ENCODE results near the gene ELF3. TPM values are rescaled to one million over a fixed set of nuclear protein-coding genes. Genes with fewer than 3 reads are reported as not detected.
"Not testable (repeated sequence)": the region's sequence is repeated elsewhere in the genome, so short reads cannot be mapped to it uniquely, and the experiment has no call there.

The ELF3 gene
- 1 to 10 TPM; 1.6 to 2.0 TPM for total RNA-seq
- 0.35 to 0.98 reads per million in 2 donors for total RNA-seq

GRCh38 chr1:202010180-202011015 lies at the start of gene ELF3:
Gene ELF3, plus strand, starts transcription at chr1:202010587. Its CDS starts 550 bp downstream, at chr1:202011137.
- no peak within 1 kb of the TSS for H3K4me3 Mint-ChIP-seq
- peaks cover 2% of the 10 kb centered on the region for H3K4me1 Mint-ChIP-seq
- H3K9me3 ChIP-seq (ENCODE audit: control insufficient read depth, low read length, poor library complexity, severe bottlenecking) = no peaks in the 10 kb centered on the region
- no peak for ATAC-seq
- H3K36me3 Mint-ChIP-seq (ENCODE audit: low read depth) = no peaks in the 10 kb centered on the region
- DNase-seq = no peak
- H3K27me3 Mint-ChIP-seq = no peaks in the 10 kb centered on the region
- H3K27ac Mint-ChIP-seq = no peak within 1 kb of the TSS

GRCh38 chr1:201962382-201962781 lies 48.0 kb upstream of the ELF3 start:
- H3K4me3 Mint-ChIP-seq; H3K27ac Mint-ChIP-seq; H3K4me1 Mint-ChIP-seq; DNase-seq; ATAC-seq; H3K9me3 ChIP-seq (ENCODE audit: control insufficient read depth, low read length, poor library complexity, severe bottlenecking); H3K36me3 Mint-ChIP-seq (ENCODE audit: low read depth); H3K27me3 Mint-ChIP-seq: not testable (repeated sequence)

GRCh38 chr1:201964261-201964660 lies 46.1 kb upstream of the ELF3 start:
- Mint-ChIP-seq H3K36me3 (ENCODE audit: low read depth) (no peaks in the 10 kb centered on the region), H3K27me3 (no peaks in the 10 kb centered on the region), H3K4me3 (no peak overlapping the region), H3K27ac (no peak overlapping the region), H3K4me1 (peaks cover 9% of the 10 kb centered on the region)
- ATAC-seq (no peak), DNase-seq (no peak)
- no peaks in the 10 kb centered on the region for H3K9me3 ChIP-seq (ENCODE audit: control insufficient read depth, low read length, poor library complexity, severe bottlenecking)

GRCh38 chr1:201966171-201966570 lies 44.2 kb upstream of the ELF3 start:
- Mint-ChIP-seq H3K27me3 (no peaks in the 10 kb centered on the region), H3K4me3 (no peak overlapping the region), H3K4me1 (peaks cover 6% of the 10 kb centered on the region), H3K36me3 (ENCODE audit: low read depth) (no peaks in the 10 kb centered on the region), H3K27ac (peak overlapping the region; percentile 16)
- DNase-seq = no peak
- no peaks in the 10 kb centered on the region for H3K9me3 ChIP-seq (ENCODE audit: control insufficient read depth, low read length, poor library complexity, severe bottlenecking)
- ATAC-seq = no peak

- ATAC-seq = no peak
- no peaks in the 10 kb centered on the region for H3K27me3 Mint-ChIP-seq
- no peak overlapping the region for H3K4me3 Mint-ChIP-seq
- H3K9me3 ChIP-seq (ENCODE audit: control insufficient read depth, low read length, poor library complexity, severe bottlenecking) = no peaks in the 10 kb centered on the region
- peaks cover 4% of the 10 kb centered on the region for H3K4me1 Mint-ChIP-seq
- no peak for DNase-seq
- no peaks in the 10 kb centered on the region for H3K36me3 Mint-ChIP-seq (ENCODE audit: low read depth)
- H3K27ac Mint-ChIP-seq = no peak overlapping the region
These were observed 42.0 kb upstream of the ELF3 start for GRCh38 chr1:201968202-201968925.

GRCh38 chr1:201970334-201971159 lies 39.8 kb upstream of the ELF3 start:
- H3K36me3 Mint-ChIP-seq (ENCODE audit: low read depth) = no peaks in the 10 kb centered on the region
- DNase-seq (no peak), ATAC-seq (no peak)
- H3K9me3 ChIP-seq (ENCODE audit: control insufficient read depth, low read length, poor library complexity, severe bottlenecking) = no peaks in the 10 kb centered on the region
- no peaks in the 10 kb centered on the region for H3K27me3 Mint-ChIP-seq
- H3K4me3 Mint-ChIP-seq = no peak overlapping the region
- H3K27ac Mint-ChIP-seq = no peak overlapping the region
- H3K4me1 Mint-ChIP-seq = peaks cover 4% of the 10 kb centered on the region

- ATAC-seq = peak; percentile 81
- Mint-ChIP-seq H3K4me3 (peak overlapping the region; percentile 96), H3K27me3 (no peaks in the 10 kb centered on the region), H3K27ac (peak overlapping the region; percentile 78), H3K4me1 (peaks cover 24% of the 10 kb centered on the region), H3K36me3 (ENCODE audit: low read depth) (peaks cover 3% of the 10 kb centered on the region)
- DNase-seq = peak; percentile 42 to 66 (median 63)
- no peaks in the 10 kb centered on the region for H3K9me3 ChIP-seq (ENCODE audit: control insufficient read depth, low read length, poor library complexity, severe bottlenecking)
These were observed 28.2 kb upstream of the ELF3 start for GRCh38 chr1:201982082-201982622.

- H3K36me3 Mint-ChIP-seq (ENCODE audit: low read depth) = peaks cover 3% of the 10 kb centered on the region
These were observed 27.6 kb upstream of the ELF3 start, which contains the start of gene RNPEP for GRCh38 chr1:201982623-201983379. Gene RNPEP, plus strand, starts transcription at chr1:201982648. Its CDS starts 19 bp downstream, at chr1:201982667.

GRCh38 chr1:201983380-201983805 lies 27.0 kb upstream of the ELF3 start:
- H3K9me3 ChIP-seq (ENCODE audit: control insufficient read depth, low read length, poor library complexity, severe bottlenecking) = no peaks in the 10 kb centered on the region
- DNase-seq = no peak
- ATAC-seq = no peak
- H3K4me1 Mint-ChIP-seq = peaks cover 24% of the 10 kb centered on the region
- peak overlapping the region; percentile 100 for H3K4me3 Mint-ChIP-seq
- peaks cover 3% of the 10 kb centered on the region for H3K36me3 Mint-ChIP-seq (ENCODE audit: low read depth)
- H3K27ac Mint-ChIP-seq = peak overlapping the region; percentile 96
- H3K27me3 Mint-ChIP-seq = no peaks in the 10 kb centered on the region

More at GRCh38 chr1:201982623-201983379, 27.6 kb upstream of the ELF3 start, which contains the start of gene RNPEP:
- DNase-seq (peak; percentile 45 to 49 (median 47)), ATAC-seq (peak; percentile 88)
- Mint-ChIP-seq H3K27ac (peak within 1 kb of the TSS; percentile 96), H3K4me3 (peak within 1 kb of the TSS; percentile 100), H3K27me3 (no peaks in the 10 kb centered on the region), H3K4me1 (peaks cover 24% of the 10 kb centered on the region)
- H3K9me3 ChIP-seq (ENCODE audit: control insufficient read depth, low read length, poor library complexity, severe bottlenecking) = no peaks in the 10 kb centered on the region

- Mint-ChIP-seq H3K27me3 (no peaks in the 10 kb centered on the region), H3K27ac (peak overlapping the region; percentile 96), H3K4me3 (peak overlapping the region; percentile 100), H3K4me1 (peaks cover 24% of the 10 kb centered on the region), H3K36me3 (ENCODE audit: low read depth) (peaks cover 3% of the 10 kb centered on the region)
- no peaks in the 10 kb centered on the region for H3K9me3 ChIP-seq (ENCODE audit: control insufficient read depth, low read length, poor library complexity, severe bottlenecking)
- DNase-seq (no peak), ATAC-seq (no peak)
These were observed 25.9 kb upstream of the ELF3 start for GRCh38 chr1:201984446-201984845.

- Mint-ChIP-seq H3K36me3 (ENCODE audit: low read depth) (peaks cover 3% of the 10 kb centered on the region), H3K4me3 (no peak overlapping the region), H3K27me3 (no peaks in the 10 kb centered on the region), H3K4me1 (peaks cover 22% of the 10 kb centered on the region), H3K27ac (no peak overlapping the region)
- H3K9me3 ChIP-seq (ENCODE audit: control insufficient read depth, low read length, poor library complexity, severe bottlenecking) = no peaks in the 10 kb centered on the region
- ATAC-seq (no peak), DNase-seq (no peak)
These were observed 25.0 kb upstream of the ELF3 start for GRCh38 chr1:201985355-201985754.

- H3K9me3 ChIP-seq (ENCODE audit: control insufficient read depth, low read length, poor library complexity, severe bottlenecking) = no peaks in the 10 kb centered on the region
- no peak for ATAC-seq
- peaks cover 14% of the 10 kb centered on the region for H3K4me1 Mint-ChIP-seq
- no peak for DNase-seq
- no peak overlapping the region for H3K27ac Mint-ChIP-seq
- H3K27me3 Mint-ChIP-seq = no peaks in the 10 kb centered on the region
- no peak overlapping the region for H3K4me3 Mint-ChIP-seq
- peaks cover 6% of the 10 kb centered on the region for H3K36me3 Mint-ChIP-seq (ENCODE audit: low read depth)
These were observed 21.8 kb upstream of the ELF3 start for GRCh38 chr1:201988601-201989000.
